Measurements from ENCODE around the gene MEIKIN.

GRCh38 chr5:131766689-131767088 lies 178.8 kb downstream of the MEIKIN start:
- TF ChIP-seq CTCF (IDR thresholded peaks at IDR 0.05; ENCODE audit: poor library complexity, severe bottlenecking) (no peak), POLR2AphosphoS5 (IDR thresholded peaks at IDR 0.05) (no peak), EP300 (conservative IDR thresholded peaks at IDR 0.05; ENCODE audit: poor library complexity, severe bottlenecking) (no peak), EZH2 (IDR thresholded peaks at IDR 0.05; ENCODE audit: borderline replicate concordance, insufficient read depth, low read length, poor library complexity, severe bottlenecking) (no peak), REST (IDR thresholded peaks at IDR 0.05; ENCODE audit: borderline replicate concordance) (no peak), RAD21 (conservative IDR thresholded peaks at IDR 0.05) (no peak), MXI1 (conservative IDR thresholded peaks at IDR 0.05; ENCODE audit: poor library complexity, severe bottlenecking) (no peak)

Measured in neural cell (in vitro differentiated cells).